Hepatocyte (in vitro differentiated cells): Measurements from ENCODE around the gene SCTR. TPM values are rescaled to one million over a fixed set of nuclear protein-coding genes. Genes with fewer than 3 reads are reported as not detected.
A peak's percentile ranks its signal among the peaks of the same experiment; 100 is the strongest.

Experiments used
- DNase-seq: peaks from one replicate; pipeline ENCODE4 v3.0.0-alpha.2; 2016; ENCODE audit warnings: low spot score
- H2AFZ ChIP-seq: fragments of 200-600 bp; sonication (generic); 2 replicates; pipeline ENCODE4 v1.6.0; 2016; ENCODE audit warnings: antibody characterized with exemption, mild to moderate bottlenecking
- H3K27ac ChIP-seq: fragments of 200-600 bp; sonication (generic); 2 replicates; pipeline ENCODE4 v1.5.1; 2016; ENCODE audit warnings: mild to moderate bottlenecking
- H3K27me3 ChIP-seq: fragments of 200-600 bp; sonication (generic); 2 replicates; pipeline ENCODE4 v1.6.1; 2016
- H3K36me3 ChIP-seq: fragments of 200-600 bp; sonication (generic); replicated peaks from 2 replicates; pipeline ENCODE4 v1.5.1; 2016; ENCODE audit warnings: low read depth; ENCODE audit not compliant: insufficient read depth
- H3K4me1 ChIP-seq: fragments of 200-600 bp; sonication (generic); 2 replicates; pipeline ENCODE4 v1.5.1; 2016; ENCODE audit warnings: mild to moderate bottlenecking, moderate library complexity; ENCODE audit not compliant: insufficient read depth
- H3K4me2 ChIP-seq: fragments of 200-600 bp; sonication (generic); 2 replicates; pipeline ENCODE4 v1.6.0; 2016
- H3K4me3 ChIP-seq: fragments of 200-600 bp; sonication (generic); 2 replicates; pipeline ENCODE4 v1.5.1; 2016; ENCODE audit warnings: mild to moderate bottlenecking
- H3K79me2 ChIP-seq: fragments of 200-600 bp; sonication (generic); 2 replicates; pipeline ENCODE4 v1.6.0; 2017; ENCODE audit warnings: mild to moderate bottlenecking
- H3K9me2 ChIP-seq: fragments of 200-600 bp; sonication (generic); replicated peaks from 2 replicates; pipeline ENCODE4 v1.6.0; 2017; ENCODE audit warnings: mild to moderate bottlenecking; ENCODE audit not compliant: insufficient read depth
- H3K9me3 ChIP-seq: fragments of 200-600 bp; sonication (generic); 2 replicates; pipeline ENCODE4 v1.5.1; 2016; ENCODE audit warnings: low read depth, mild to moderate bottlenecking
- H4K20me1 ChIP-seq: fragments of 200-600 bp; sonication (generic); 2 replicates; pipeline ENCODE4 v1.6.0; 2016; ENCODE audit warnings: mild to moderate bottlenecking; ENCODE audit not compliant: insufficient read depth, poor library complexity, severe bottlenecking
- EZH2 ChIP-seq: fragments of 200-600 bp; sonication (generic); IDR thresholded peaks from 2 replicates; pipeline ENCODE4 v1.6.1; 2016; ENCODE audit warnings: antibody characterized with exemption, mild to moderate bottlenecking, borderline replicate concordance
- EZH2phosphoT487 ChIP-seq: fragments of 200-600 bp; sonication (generic); IDR thresholded peaks from one replicate; pipeline ENCODE4 v1.6.1; 2018; ENCODE audit warnings: antibody characterized with exemption, mild to moderate bottlenecking, low read depth, moderate library complexity; ENCODE audit not compliant: unreplicated experiment, severe bottlenecking
- WGBS: methylation state at CpG from one replicate; pipeline ENCODE4 v1.1.6; 2016; ENCODE audit warnings: low lambda C conversion rate; ENCODE audit errors: missing lambda C conversion rate; 5-methylcytosine and 5-hydroxymethylcytosine counted together
- polyA plus RNA-seq: library from polyadenylated mRNA; unstranded; fragments of >200 nt; fragmentation: Nextera tagmentation; extraction: Ambion mirVana; gene quantifications from 2 replicates; pipeline ENCODE4 v1.2.1, GENCODE V29; 2016
- total RNA-seq: library from RNA; depleted of rRNA; stranded (reverse); fragments of >200 nt; gene quantifications from 2 replicates; pipeline ENCODE4 v1.2.3, GENCODE V29; 2014
- TF ChIP-seq, protein P1 (sequence below): fragments of 200-600 bp; sonication (generic); IDR thresholded peaks from 2 replicates; pipeline ENCODE4 v1.5.1; 2016; ENCODE audit warnings: antibody characterized with exemption, mild to moderate bottlenecking; ENCODE audit not compliant: poor library complexity

SCTR gene
- total and polyA plus RNA-seq, 2 experiments from 2014 or later = 1.7 to 4.3 TPM

DNA sequence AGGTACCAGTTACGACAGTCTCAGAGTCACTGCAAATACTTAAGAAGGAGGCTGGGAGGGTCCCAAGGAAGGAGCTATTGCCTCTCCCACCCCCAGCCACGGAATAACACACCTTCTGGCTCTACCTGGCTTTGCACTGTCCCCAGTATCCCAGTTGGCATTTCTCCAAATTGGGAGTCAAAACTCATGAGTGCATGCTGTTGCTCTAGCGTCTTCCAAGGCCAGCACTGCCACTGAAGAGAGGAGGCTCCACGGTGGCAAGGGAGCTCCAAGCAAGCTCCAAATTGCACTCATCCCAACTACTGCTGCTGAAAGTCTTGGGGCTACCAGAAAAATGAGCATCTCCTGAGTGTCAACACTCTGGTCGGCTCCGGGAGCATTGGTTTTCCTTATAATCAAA lies 1.6 kb downstream of the SCTR start:
- no peak overlapping the region for H2AFZ ChIP-seq
- H4K20me1 ChIP-seq = no peaks in the 10 kb centered on the region
- TF ChIP-seq EZH2phosphoT487 (no peak), EZH2 (no peak)
- TF ChIP-seq, protein P1, sequence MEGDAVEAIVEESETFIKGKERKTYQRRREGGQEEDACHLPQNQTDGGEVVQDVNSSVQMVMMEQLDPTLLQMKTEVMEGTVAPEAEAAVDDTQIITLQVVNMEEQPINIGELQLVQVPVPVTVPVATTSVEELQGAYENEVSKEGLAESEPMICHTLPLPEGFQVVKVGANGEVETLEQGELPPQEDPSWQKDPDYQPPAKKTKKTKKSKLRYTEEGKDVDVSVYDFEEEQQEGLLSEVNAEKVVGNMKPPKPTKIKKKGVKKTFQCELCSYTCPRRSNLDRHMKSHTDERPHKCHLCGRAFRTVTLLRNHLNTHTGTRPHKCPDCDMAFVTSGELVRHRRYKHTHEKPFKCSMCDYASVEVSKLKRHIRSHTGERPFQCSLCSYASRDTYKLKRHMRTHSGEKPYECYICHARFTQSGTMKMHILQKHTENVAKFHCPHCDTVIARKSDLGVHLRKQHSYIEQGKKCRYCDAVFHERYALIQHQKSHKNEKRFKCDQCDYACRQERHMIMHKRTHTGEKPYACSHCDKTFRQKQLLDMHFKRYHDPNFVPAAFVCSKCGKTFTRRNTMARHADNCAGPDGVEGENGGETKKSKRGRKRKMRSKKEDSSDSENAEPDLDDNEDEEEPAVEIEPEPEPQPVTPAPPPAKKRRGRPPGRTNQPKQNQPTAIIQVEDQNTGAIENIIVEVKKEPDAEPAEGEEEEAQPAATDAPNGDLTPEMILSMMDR = no peak
- WGBS = 58% methylated on average over 6 of the region's 6 CpGs
- no peak overlapping the region for H3K4me3 ChIP-seq
- H3K4me2 ChIP-seq = peak overlapping the region; percentile 75
- H3K79me2 ChIP-seq = no peaks in the 10 kb centered on the region
- no peaks in the 10 kb centered on the region for H3K9me2 ChIP-seq
- no peaks in the 10 kb centered on the region for H3K9me3 ChIP-seq
- DNase-seq = no peak
- H3K4me1 ChIP-seq = no peaks in the 10 kb centered on the region
- H3K27ac ChIP-seq = no peak overlapping the region
- H3K36me3 ChIP-seq = no peaks in the 10 kb centered on the region
- H3K27me3 ChIP-seq = peaks cover 37% of the 10 kb centered on the region

DNA sequence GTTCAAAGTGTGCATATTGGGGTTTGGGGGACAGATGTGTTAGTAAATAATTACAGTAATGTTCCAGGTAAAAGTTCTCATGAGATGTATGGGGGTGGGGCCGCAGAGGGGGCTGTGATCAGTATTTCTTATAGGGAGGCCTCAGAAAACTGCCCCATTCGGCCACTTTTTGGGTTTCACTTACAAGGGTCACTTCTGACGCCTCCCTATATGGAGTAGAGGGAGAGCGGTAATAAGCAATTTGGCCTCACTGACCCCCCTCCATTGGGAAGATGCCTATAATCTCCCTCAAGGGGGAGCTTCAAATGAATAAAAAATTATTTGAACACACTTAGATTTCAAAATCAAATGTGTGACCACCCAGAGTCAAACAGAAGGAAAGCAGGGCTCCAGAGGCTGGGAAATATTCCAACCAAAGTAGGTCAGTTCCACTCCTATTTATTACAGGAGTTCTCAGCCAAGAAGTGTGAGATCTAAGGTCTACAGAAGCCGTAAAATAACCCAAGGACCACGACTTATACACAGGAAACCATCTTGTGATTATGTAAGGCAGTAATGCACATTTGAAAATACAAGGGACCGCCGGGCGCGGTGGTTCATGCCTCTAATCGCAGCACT lies 2.7 kb downstream of the SCTR start:
- Histone ChIP-seq H3K27ac (no peak overlapping the region), H3K4me1 (no peaks in the 10 kb centered on the region), H3K4me2 (no peak overlapping the region), H3K79me2 (no peaks in the 10 kb centered on the region), H4K20me1 (no peaks in the 10 kb centered on the region), H3K4me3 (no peak overlapping the region), H3K9me2 (no peaks in the 10 kb centered on the region), H3K27me3 (peaks cover 37% of the 10 kb centered on the region), H2AFZ (no peak overlapping the region), H3K9me3 (no peaks in the 10 kb centered on the region), H3K36me3 (no peaks in the 10 kb centered on the region)
- WGBS = 91% methylated on average over 11 of the region's 11 CpGs
- no peak for DNase-seq
- TF ChIP-seq EZH2 = no peak
- TF ChIP-seq, protein P1 = no peak
- no peak for TF ChIP-seq EZH2phosphoT487

DNA sequence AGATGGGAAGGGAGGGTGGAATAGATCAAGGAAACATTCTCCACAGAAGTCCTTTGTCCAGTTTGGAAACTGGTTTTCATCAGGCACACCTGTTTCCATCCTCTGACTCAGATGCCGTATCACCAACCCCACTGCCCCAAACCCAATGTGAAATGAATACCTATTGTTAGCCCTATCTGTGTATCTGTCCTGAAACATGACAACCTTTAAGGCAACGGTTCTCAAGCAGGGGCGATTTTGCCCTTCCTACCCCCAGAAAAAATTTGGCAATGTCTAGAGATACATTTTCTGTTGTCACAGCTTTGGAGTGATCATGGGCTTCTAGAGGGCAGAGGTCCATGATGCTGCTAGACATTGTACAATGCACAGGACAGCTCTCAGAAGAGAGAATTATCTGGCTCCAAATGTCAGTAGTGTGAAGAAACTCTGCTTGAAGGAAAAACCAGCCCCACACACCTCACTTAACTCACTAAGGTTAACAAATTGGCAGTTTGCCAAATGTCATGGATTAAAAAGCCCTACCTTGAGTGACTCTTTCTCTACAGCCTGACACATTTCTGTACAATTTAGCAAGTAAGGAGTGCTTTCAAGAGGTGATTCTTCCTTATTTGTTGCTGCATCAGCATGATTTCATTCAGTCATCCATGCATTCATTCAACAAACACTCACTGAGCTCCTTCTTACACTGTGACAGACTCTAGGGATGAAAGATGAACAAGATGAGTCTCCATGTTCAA lies 3.4 kb downstream of the SCTR start:
- Histone ChIP-seq H3K79me2 (no peaks in the 10 kb centered on the region), H3K9me3 (no peaks in the 10 kb centered on the region), H3K4me2 (no peak overlapping the region), H3K27me3 (peaks cover 37% of the 10 kb centered on the region), H2AFZ (no peak overlapping the region), H3K27ac (no peak overlapping the region), H3K36me3 (no peaks in the 10 kb centered on the region), H3K4me3 (no peak overlapping the region), H3K4me1 (no peaks in the 10 kb centered on the region), H4K20me1 (no peaks in the 10 kb centered on the region), H3K9me2 (no peaks in the 10 kb centered on the region)
- WGBS = 80% methylated on average over 3 of the region's 3 CpGs
- TF ChIP-seq, protein P1 = no peak
- TF ChIP-seq EZH2phosphoT487 (no peak), EZH2 (no peak)
- no peak for DNase-seq
